Colonic mucosa (tissue), 4 donors: Measurements from ENCODE around the gene EEF1A2. TPM values are rescaled to one million over a fixed set of nuclear protein-coding genes. Genes with fewer than 3 reads are reported as not detected.

ENCODE experiments used
- DNase-seq: peaks from one replicate; pipeline ENCODE4 v3.0.0-alpha.2; 2020
- H3K27ac ChIP-seq: fragments of 200-600 bp; one replicate; pipeline ENCODE4 v1.8.0; 2021
- H3K27me3 ChIP-seq: fragments of 200-600 bp; one replicate; pipeline ENCODE4 v1.8.0; 2021
- H3K36me3 ChIP-seq: fragments of 200-600 bp; one replicate; pipeline ENCODE4 v1.8.0; 2021
- H3K4me1 ChIP-seq: fragments of 200-600 bp; one replicate; pipeline ENCODE4 v1.8.0; 2021; ENCODE audit warnings: mild to moderate bottlenecking
- H3K4me3 ChIP-seq: fragments of 200-600 bp; one replicate; pipeline ENCODE4 v1.8.0; 2021
- H3K9ac ChIP-seq, 2 donors: one replicate each; pipeline ENCODE4 v1.7.0; 2013; ENCODE audit warnings: control low read depth in 2 of 2, low read depth in 2 of 2, low read length in 2 of 2
- H3K9me3 ChIP-seq: fragments of 200-600 bp; one replicate; pipeline ENCODE4 v1.8.0; 2021
- CTCF ChIP-seq: fragments of 200-600 bp; IDR thresholded peaks from one replicate; pipeline ENCODE4 v1.8.0; 2022; ENCODE audit warnings: antibody characterized with exemption, mild to moderate bottlenecking
- intact Hi-C: fragments of 100-400 bp; cut with DNase I; formaldehyde crosslinking; loops from one replicate; pipeline ENCODE4 v1.14.1; 2022
- total RNA-seq, 2 donors: library from RNA; stranded (reverse); fragmentation: NEBNext Ultra II Directional in 1 of 2; extraction: Animal tissue kit (Norgen Biotek cat#: 25700) in 1 of 2; gene quantifications; one replicate each; pipeline ENCODE4 v1.2.1, GENCODE V29; 2021
- donor health status: healthy.
- donor health status: DM: no; HTN: no; CAD: no.
- donor health status: DM: no; HTN: no; CAD: no.

The EEF1A2 gene
- total RNA-seq, 2 donors from 2014 or later, result 1.5 to 3.2 TPM

DNA sequence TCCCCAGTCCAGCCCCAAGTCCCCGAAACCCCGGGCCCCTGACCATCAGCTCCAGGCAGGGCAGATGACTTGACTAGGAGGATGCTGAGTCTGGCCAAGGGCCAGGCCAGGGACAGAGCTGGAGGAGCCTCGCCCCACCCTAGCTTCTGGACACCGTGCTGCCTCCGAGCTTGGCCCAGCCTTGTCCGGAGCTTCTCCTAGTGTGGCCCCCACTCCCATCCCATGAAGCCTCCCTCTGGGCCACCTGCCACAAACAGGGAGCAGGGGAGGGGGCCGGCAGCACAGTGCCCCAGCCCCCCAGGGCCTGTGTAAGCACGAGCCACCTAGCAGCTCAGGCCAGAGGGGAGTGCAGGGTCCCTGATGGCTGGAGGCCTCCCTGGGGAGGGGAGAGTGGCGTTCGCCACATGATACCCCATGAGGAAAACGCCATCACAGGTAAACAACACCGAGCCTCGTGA lies 5.3 kb downstream of the EEF1A2 start:
- peaks cover 3% of the 10 kb centered on the region for H3K4me1 ChIP-seq
- H3K9ac ChIP-seq, result no peak overlapping the region
- peaks cover 27% of the 10 kb centered on the region for H3K27me3 ChIP-seq
- no peak for TF ChIP-seq CTCF
- intact Hi-C loops, result no loop called here
- no peak overlapping the region for H3K27ac ChIP-seq
- no peaks in the 10 kb centered on the region for H3K9me3 ChIP-seq
- no peak overlapping the region for H3K4me3 ChIP-seq
- H3K36me3 ChIP-seq, result no peaks in the 10 kb centered on the region
- DNase-seq, result no peak

DNA sequence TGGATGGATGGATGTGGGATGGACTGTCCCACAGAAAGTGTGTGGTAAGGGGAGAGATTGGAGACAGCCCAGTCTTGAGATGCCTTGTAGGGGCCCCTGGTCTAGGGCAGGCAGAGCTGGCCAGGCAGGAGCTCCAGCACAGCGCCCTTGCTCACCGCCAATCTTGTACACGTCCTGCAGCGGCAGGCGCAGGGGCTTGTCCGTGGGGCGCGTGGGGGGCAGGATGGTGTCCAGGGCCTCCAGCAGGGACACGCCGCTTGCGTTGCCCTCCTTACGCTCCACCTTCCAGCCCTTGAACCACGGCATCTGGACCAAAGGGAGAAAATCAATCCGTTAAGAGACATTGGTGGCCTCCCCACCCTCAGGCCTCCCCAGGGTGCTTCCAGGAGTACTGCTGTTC lies 5.9 kb downstream of the EEF1A2 start:
- Histone ChIP-seq H3K9ac (no peak overlapping the region), H3K9me3 (no peaks in the 10 kb centered on the region), H3K4me1 (peaks cover 3% of the 10 kb centered on the region), H3K4me3 (no peak overlapping the region), H3K27me3 (peaks cover 25% of the 10 kb centered on the region), H3K27ac (no peak overlapping the region), H3K36me3 (no peaks in the 10 kb centered on the region)
- TF ChIP-seq CTCF, result no peak
- intact Hi-C loops, result no loop called here
- no peak for DNase-seq

DNA sequence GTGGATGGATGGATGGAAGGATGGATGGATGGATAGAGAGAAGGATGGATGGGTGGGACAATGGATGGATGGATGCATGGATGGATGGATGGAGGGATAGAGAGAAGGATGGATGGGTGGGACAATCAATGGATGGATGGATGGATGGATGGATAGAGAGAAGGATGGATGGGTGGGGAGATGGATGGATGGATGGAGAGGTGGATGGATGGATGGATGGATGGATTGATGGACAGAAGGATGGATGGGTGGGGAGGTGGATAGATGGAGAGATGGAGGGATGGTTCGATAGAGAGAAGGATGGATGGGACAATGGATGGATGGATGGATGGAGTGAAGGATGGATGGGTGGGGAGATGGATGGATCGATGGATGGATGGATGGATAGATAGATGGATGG lies 6.4 kb downstream of the EEF1A2 start:
- Histone ChIP-seq H3K9me3 (no peaks in the 10 kb centered on the region), H3K9ac (no peak overlapping the region), H3K27me3 (peaks cover 24% of the 10 kb centered on the region), H3K4me3 (no peak overlapping the region), H3K4me1 (peaks cover 3% of the 10 kb centered on the region), H3K27ac (no peak overlapping the region), H3K36me3 (no peaks in the 10 kb centered on the region)
- intact Hi-C loops, result no loop called here
- TF ChIP-seq CTCF, result no peak
- no peak for DNase-seq

GRCh38 chr20:63491635-63492230 lies 7.2 kb downstream of the EEF1A2 start:
- Histone ChIP-seq H3K36me3 (no peaks in the 10 kb centered on the region), H3K4me3 (no peak overlapping the region), H3K4me1 (peaks cover 3% of the 10 kb centered on the region), H3K9ac (no peak overlapping the region), H3K27ac (no peak overlapping the region), H3K27me3 (peaks cover 21% of the 10 kb centered on the region), H3K9me3 (no peaks in the 10 kb centered on the region)
- DNase-seq, result no peak
- intact Hi-C loops, result no loop called here
- TF ChIP-seq CTCF, result no peak

- intact Hi-C loops, result no loop called here
- Histone ChIP-seq H3K4me1 (no peaks in the 10 kb centered on the region), H3K27me3 (peaks cover 18% of the 10 kb centered on the region), H3K27ac (no peak overlapping the region), H3K36me3 (no peaks in the 10 kb centered on the region), H3K9me3 (no peaks in the 10 kb centered on the region), H3K9ac (no peak overlapping the region), H3K4me3 (no peak overlapping the region)
- no peak for DNase-seq
- no peak for TF ChIP-seq CTCF
Observed at GRCh38 chr20:63491078-63491477, 7.8 kb downstream of the EEF1A2 start.
